SIG-M5 (cell line): ENCODE results near the gene NEK5.

Experiments used
- DNase-seq: peaks from one replicate; lab custom pipeline; 2025; lab: John Stamatoyannopoulos, UW

NEK5 gene

GRCh38 chr13:52010890-52011631 lies 117.8 kb downstream of the NEK5 start, which contains the start of gene ATP7B:
Gene ATP7B (minus strand): TSS chr13:52011450. CDS start chr13:52011337, 113 bp downstream.
- no peak for DNase-seq

GRCh38 chr13:52009946-52010345 lies 118.9 kb downstream of the NEK5 start:
- DNase-seq: no peak

GRCh38 chr13:52006523-52007245 lies 122.2 kb downstream of the NEK5 start:
- no peak for DNase-seq

GRCh38 chr13:52005841-52006522 lies 122.9 kb downstream of the NEK5 start:
- no peak for DNase-seq

GRCh38 chr13:52004511-52005170 lies 124.2 kb downstream of the NEK5 start:
- DNase-seq: no peak

- DNase-seq: no peak
Measured at GRCh38 chr13:52003541-52003940, 125.3 kb downstream of the NEK5 start.

GRCh38 chr13:52002361-52002760 lies 126.5 kb downstream of the NEK5 start:
- no peak for DNase-seq

GRCh38 chr13:52001120-52001731 lies 127.6 kb downstream of the NEK5 start:
- no peak for DNase-seq

GRCh38 chr13:51999921-52000320 lies 129.0 kb downstream of the NEK5 start:
- DNase-seq: no peak

- DNase-seq: no peak
Measured at GRCh38 chr13:51999510-51999911, 129.4 kb downstream of the NEK5 start.

GRCh38 chr13:51998723-51999509 lies 130.0 kb downstream of the NEK5 start:
- DNase-seq: no peak

- DNase-seq: no peak
Measured at GRCh38 chr13:51997641-51998330, 131.1 kb downstream of the NEK5 start.

GRCh38 chr13:51997186-51997585 lies 131.7 kb downstream of the NEK5 start:
- DNase-seq: no peak

GRCh38 chr13:51996641-51997040 lies 132.2 kb downstream of the NEK5 start:
- no peak for DNase-seq

GRCh38 chr13:51995677-51996551 lies 133.0 kb downstream of the NEK5 start:
- no peak for DNase-seq

- no peak for DNase-seq
Measured at GRCh38 chr13:51993713-51994112, 135.2 kb downstream of the NEK5 start.

- no peak for DNase-seq
Measured at GRCh38 chr13:51988988-51989618, 139.8 kb downstream of the NEK5 start.
